Effector memory CD4-positive, alpha-beta T cell (primary cell): ENCODE data around the gene ZNF316.

Experiments used
- DNase-seq, 3 donors: peaks; one replicate each; pipeline ENCODE4 v3.0.0-alpha.2; 2020
- H3K27ac ChIP-seq: 2 replicates; pipeline ENCODE4 v1.7.0; 2013; ENCODE audit warnings: mild to moderate bottlenecking, low read length, moderate library complexity; ENCODE audit not compliant: insufficient read depth, poor library complexity, severe bottlenecking
- H3K27me3 ChIP-seq: replicated peaks from 2 replicates; pipeline ENCODE4 v1.7.0; 2013; ENCODE audit warnings: mild to moderate bottlenecking, low read length; ENCODE audit not compliant: insufficient read depth, control insufficient read depth, poor library complexity, severe bottlenecking
- H3K36me3 ChIP-seq: 2 replicates; pipeline ENCODE4 v1.7.0; 2013; ENCODE audit warnings: mild to moderate bottlenecking, low read length, moderate library complexity; ENCODE audit not compliant: control insufficient read depth, insufficient read depth
- H3K4me1 ChIP-seq: 2 replicates; pipeline ENCODE4 v1.7.0; 2013; ENCODE audit warnings: low read length, mild to moderate bottlenecking; ENCODE audit not compliant: control insufficient read depth, insufficient read depth, poor library complexity, severe bottlenecking
- H3K4me3 ChIP-seq: 2 replicates; pipeline ENCODE4 v1.7.0; 2013; ENCODE audit warnings: low read length, low read depth, mild to moderate bottlenecking; ENCODE audit not compliant: insufficient read depth, poor library complexity, severe bottlenecking
- H3K9me3 ChIP-seq: 2 replicates; pipeline ENCODE4 v1.7.0; 2013; ENCODE audit warnings: mild to moderate bottlenecking, low read length, moderate library complexity; ENCODE audit not compliant: control insufficient read depth

Gene ZNF316

GRCh38 chr7:6646465-6646864, 9.3 kb downstream of the ZNF316 start:
- H3K4me3 ChIP-seq: no peak overlapping the region
- no peaks in the 10 kb centered on the region for H3K4me1 ChIP-seq
- no peak overlapping the region for H3K27ac ChIP-seq
- H3K27me3 ChIP-seq: no peaks in the 10 kb centered on the region
- no peaks in the 10 kb centered on the region for H3K9me3 ChIP-seq
- no peak for DNase-seq
- H3K36me3 ChIP-seq: peaks cover 82% of the 10 kb centered on the region

- H3K27me3 ChIP-seq: no peaks in the 10 kb centered on the region
- H3K9me3 ChIP-seq: no peaks in the 10 kb centered on the region
- no peak overlapping the region for H3K4me3 ChIP-seq
- H3K27ac ChIP-seq: no peak overlapping the region
- H3K4me1 ChIP-seq: no peaks in the 10 kb centered on the region
- no peak for DNase-seq
- H3K36me3 ChIP-seq: peaks cover 84% of the 10 kb centered on the region
These were observed 10.0 kb downstream of the ZNF316 start for GRCh38 chr7:6647080-6647479.

- Histone ChIP-seq H3K27me3 (no peaks in the 10 kb centered on the region), H3K36me3 (peaks cover 84% of the 10 kb centered on the region), H3K4me1 (no peaks in the 10 kb centered on the region), H3K27ac (no peak overlapping the region), H3K9me3 (no peaks in the 10 kb centered on the region), H3K4me3 (no peak overlapping the region)
- DNase-seq: no peak
These were observed 10.4 kb downstream of the ZNF316 start for GRCh38 chr7:6647541-6647940.

GRCh38 chr7:6648066-6648814, 11.1 kb downstream of the ZNF316 start:
- H3K4me3 ChIP-seq: no peak overlapping the region
- peaks cover 80% of the 10 kb centered on the region for H3K36me3 ChIP-seq
- no peak for DNase-seq
- no peak overlapping the region for H3K27ac ChIP-seq
- H3K4me1 ChIP-seq: no peaks in the 10 kb centered on the region
- no peaks in the 10 kb centered on the region for H3K9me3 ChIP-seq
- no peaks in the 10 kb centered on the region for H3K27me3 ChIP-seq

GRCh38 chr7:6648815-6649104, 11.6 kb downstream of the ZNF316 start:
- Histone ChIP-seq H3K4me1 (no peaks in the 10 kb centered on the region), H3K27me3 (no peaks in the 10 kb centered on the region), H3K27ac (no peak overlapping the region), H3K9me3 (no peaks in the 10 kb centered on the region), H3K36me3 (peaks cover 74% of the 10 kb centered on the region), H3K4me3 (no peak overlapping the region)
- DNase-seq: no peak

- H3K9me3 ChIP-seq: no peaks in the 10 kb centered on the region
- no peak overlapping the region for H3K4me3 ChIP-seq
- H3K36me3 ChIP-seq: peaks cover 68% of the 10 kb centered on the region
- no peak overlapping the region for H3K27ac ChIP-seq
- no peak for DNase-seq
- H3K4me1 ChIP-seq: no peaks in the 10 kb centered on the region
- no peaks in the 10 kb centered on the region for H3K27me3 ChIP-seq
These were observed 12.3 kb downstream of the ZNF316 start for GRCh38 chr7:6649241-6649961.

GRCh38 chr7:6650086-6650485, 13.0 kb downstream of the ZNF316 start:
- DNase-seq: no peak
- no peaks in the 10 kb centered on the region for H3K9me3 ChIP-seq
- peaks cover 64% of the 10 kb centered on the region for H3K36me3 ChIP-seq

GRCh38 chr7:6650521-6651011, 13.4 kb downstream of the ZNF316 start:
- no peaks in the 10 kb centered on the region for H3K27me3 ChIP-seq
- no peaks in the 10 kb centered on the region for H3K4me1 ChIP-seq
- H3K36me3 ChIP-seq: peaks cover 67% of the 10 kb centered on the region
- no peak overlapping the region for H3K27ac ChIP-seq
- no peaks in the 10 kb centered on the region for H3K9me3 ChIP-seq
- no peak for DNase-seq
- no peak overlapping the region for H3K4me3 ChIP-seq

More at GRCh38 chr7:6650086-6650485, 13.0 kb downstream of the ZNF316 start:
- no peaks in the 10 kb centered on the region for H3K4me1 ChIP-seq
- H3K27me3 ChIP-seq: no peaks in the 10 kb centered on the region
- H3K4me3 ChIP-seq: no peak overlapping the region
- no peak overlapping the region for H3K27ac ChIP-seq

- H3K4me3 ChIP-seq: no peak overlapping the region
- H3K4me1 ChIP-seq: no peaks in the 10 kb centered on the region
- H3K9me3 ChIP-seq: no peaks in the 10 kb centered on the region
- peaks cover 64% of the 10 kb centered on the region for H3K36me3 ChIP-seq
- no peaks in the 10 kb centered on the region for H3K27me3 ChIP-seq
- no peak overlapping the region for H3K27ac ChIP-seq
- DNase-seq: no peak
These were observed 14.8 kb downstream of the ZNF316 start for GRCh38 chr7:6651851-6652445.

GRCh38 chr7:6652446-6653011, 15.4 kb downstream of the ZNF316 start:
- Histone ChIP-seq H3K27me3 (no peaks in the 10 kb centered on the region), H3K36me3 (peaks cover 60% of the 10 kb centered on the region), H3K4me3 (no peak overlapping the region), H3K4me1 (no peaks in the 10 kb centered on the region), H3K9me3 (no peaks in the 10 kb centered on the region), H3K27ac (no peak overlapping the region)
- no peak for DNase-seq
